HG03521 (cell line): ENCODE results near the gene COL23A1.

ENCODE experiments used
- ATAC-seq: cut with Tn5 transposase; IDR thresholded peaks from one replicate; pipeline ENCODE4 v1.9.1; 2021; ENCODE audit warnings: mild to moderate bottlenecking, moderate library complexity; ENCODE audit not compliant: unreplicated experiment

Gene COL23A1

DNA sequence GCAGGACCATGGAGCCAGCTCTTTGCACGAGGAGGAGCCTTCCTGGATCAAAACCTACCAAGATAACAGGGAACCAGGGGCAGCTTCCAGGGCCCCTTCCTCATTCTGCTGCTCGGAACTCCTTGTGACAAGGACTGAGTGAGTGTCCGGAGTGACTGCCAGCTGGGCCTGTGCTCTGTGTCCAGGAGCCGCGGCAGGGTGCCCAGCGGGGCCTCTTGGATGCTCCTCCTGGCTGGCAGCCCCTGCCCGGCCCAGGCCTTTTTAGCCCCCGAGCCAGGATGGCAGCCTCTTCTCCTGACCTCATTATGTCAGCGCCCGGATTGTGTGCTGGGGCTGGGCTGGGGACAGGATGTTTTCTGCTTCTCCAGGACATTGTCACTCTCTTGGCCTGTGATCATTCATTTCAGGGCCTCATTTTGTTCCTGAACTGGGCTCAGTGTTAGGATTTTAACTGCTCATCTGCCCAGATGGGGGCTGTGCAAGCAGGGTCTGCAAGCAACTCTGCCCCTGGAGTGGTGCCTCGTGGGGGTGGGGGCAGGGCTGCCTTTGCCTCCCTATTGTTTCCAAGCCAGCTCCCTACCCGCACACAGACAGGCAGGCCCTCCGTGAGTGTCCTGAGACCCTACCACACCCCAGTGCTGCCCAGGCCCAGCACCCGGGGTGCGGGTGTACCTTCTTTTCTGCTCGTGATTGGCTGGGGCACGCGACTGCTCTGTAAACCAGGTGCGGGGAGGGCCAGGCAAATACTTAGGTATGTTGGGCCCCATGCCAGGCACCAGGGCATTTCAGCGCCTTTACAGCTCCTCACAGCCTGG is 161.6 kb downstream of the COL23A1 start:
- ATAC-seq, result no peak

DNA sequence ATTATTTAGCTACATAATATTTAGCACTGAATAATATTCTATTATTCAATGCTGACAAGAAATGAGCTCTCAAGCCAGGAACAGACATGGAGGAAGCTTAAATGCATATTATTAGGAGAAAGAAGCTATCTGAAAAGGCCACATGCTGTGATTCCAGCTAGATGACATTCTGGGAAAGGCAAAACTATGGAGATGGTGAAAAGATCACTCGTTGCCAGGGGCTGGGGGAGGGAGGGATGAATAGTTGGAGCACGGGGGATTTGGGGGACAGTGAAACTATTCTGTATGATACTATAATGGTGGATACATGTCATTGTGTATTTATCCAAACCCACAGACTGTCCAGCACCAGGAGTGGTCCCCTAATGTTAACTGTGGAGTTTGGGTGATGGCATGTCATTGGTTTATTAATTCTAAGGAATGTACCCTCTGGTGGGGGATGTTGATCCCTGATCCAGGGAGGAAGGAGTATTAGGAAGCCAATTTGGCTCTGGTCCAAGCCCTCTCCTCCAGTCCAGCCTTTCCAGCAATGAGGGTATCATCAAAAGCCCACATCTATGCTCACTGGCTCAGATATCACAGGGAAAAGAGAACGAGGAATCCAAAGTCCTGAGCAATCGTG is 162.5 kb downstream of the COL23A1 start:
- no peak for ATAC-seq

DNA sequence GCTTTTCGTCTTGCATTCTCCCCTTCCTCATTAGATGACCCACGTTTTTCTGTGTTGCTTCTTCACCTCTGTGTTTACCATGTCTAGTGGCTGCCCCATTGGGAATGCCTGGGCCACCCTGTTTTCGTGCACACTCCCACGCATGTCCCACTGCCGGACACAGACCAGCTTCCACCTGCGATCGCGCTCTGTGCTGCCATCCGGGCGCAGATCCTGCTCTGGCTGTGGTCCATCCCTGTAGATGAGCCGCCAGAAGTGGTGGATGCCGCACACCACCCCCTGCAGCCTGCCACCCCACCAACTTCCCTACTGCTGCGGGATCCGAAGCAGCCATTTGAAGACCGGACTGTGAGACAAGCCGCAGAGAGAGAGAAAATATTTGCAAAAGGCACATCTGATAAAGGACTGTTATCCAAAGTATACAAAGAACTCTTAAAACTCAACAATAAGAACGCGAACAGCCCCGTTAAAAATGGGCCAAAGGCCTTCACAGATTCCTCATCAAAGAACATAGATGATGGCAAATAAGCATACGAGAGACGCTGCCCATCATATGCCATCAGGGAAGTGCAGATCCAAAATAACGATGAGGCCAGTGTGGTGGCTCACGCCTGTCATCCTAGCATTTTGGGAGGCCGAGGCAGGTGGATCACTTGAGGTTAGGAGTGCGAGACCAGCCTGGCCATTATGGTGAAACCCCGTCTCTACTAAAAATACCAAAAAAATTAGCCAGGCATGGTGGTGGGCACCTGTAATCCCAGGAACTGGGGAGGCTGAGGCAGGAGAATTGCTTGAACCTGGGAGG is 163.7 kb downstream of the COL23A1 start:
- no peak for ATAC-seq

DNA sequence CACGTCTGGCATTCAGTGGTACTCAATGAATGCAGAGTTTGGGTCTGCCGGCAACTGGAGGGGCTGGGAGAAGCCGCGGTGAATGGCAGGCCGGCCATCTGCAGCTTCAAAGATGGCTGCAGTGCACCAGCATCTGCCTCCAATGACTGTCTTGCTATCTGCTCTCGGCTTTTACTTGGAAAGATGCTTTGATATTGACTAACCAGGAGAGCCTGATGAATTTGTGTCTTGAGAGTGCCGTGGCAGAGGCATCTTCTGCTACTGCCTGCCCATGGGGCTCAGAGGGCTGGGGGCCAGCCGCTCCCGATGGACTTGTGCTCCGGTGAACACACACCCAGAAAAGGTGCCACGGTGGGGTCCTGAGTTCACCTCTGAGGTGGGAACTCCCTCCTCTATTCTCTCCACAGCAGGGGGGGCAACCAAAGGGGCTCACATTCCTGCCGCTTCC is 164.5 kb downstream of the COL23A1 start:
- ATAC-seq, result no peak

- ATAC-seq, result no peak
These were observed 165.4 kb downstream of the COL23A1 start for GRCh38 chr5:178424810-178425177.

- ATAC-seq, result no peak
These were observed 166.0 kb downstream of the COL23A1 start for GRCh38 chr5:178423901-178424809.

DNA sequence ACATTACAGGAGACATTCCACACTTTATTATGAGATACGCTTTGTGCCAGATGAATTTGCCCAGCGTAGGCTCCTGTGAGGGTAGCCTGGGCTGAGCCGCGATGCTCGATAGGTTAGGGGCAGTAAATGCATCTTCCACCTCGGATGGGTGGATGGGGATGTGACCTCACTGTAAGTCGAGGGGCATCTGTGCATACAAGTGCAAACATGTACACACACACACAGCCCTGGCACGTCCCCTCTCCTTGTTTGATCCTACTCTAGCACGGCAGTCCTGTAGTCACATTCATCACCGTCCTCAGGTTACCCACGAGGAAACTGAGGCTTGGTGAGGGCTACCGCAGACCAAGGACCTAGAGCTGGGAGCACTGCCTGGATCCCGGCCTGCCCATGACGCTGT is 166.8 kb downstream of the COL23A1 start:
- no peak for ATAC-seq

DNA sequence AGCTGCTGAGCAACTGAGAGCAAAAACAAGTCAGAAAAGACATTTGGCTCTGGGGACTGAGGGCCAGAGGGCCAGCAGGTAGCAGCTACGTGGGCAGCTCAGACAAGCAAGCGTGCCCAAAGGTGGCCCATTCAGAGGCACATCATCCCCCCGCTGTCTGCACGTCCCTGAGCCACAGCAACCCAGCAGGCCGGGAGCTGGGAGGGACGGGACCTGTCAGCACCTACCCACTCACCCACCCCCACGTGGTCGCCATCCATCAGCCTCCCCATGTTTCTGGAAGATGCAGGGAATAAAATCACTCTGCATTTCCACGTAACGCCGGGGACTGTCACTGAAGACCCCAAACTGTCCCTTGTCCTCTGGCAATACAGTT is 167.8 kb downstream of the COL23A1 start:
- no peak for ATAC-seq

- no peak for ATAC-seq
These were observed 168.3 kb downstream of the COL23A1 start for GRCh38 chr5:178421699-178422399.

GRCh38 chr5:178421128-178421527 is 169.1 kb downstream of the COL23A1 start:
- no peak for ATAC-seq

DNA sequence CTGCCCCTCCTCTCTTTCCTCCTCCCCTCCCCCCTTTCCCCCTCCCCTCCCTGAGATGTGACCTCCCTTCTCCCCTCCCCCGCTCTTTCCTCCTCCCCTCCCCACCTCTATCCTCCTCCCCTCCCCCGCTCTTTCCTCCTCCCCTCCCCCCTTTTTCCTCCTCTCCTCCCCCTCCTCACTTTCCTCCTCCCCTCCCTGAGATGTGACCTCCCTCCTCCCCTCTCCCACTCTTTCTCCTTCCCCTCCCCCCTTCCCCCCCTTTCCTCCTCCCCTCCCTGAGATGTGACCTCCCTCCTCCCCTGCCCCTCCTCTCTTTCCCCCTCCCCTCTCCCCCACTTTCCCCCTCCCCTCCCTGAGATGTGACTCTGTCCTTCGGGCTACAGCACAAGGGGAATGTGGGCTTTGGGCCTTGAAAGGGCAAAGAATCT is 169.8 kb downstream of the COL23A1 start:
- ATAC-seq, result no peak

DNA sequence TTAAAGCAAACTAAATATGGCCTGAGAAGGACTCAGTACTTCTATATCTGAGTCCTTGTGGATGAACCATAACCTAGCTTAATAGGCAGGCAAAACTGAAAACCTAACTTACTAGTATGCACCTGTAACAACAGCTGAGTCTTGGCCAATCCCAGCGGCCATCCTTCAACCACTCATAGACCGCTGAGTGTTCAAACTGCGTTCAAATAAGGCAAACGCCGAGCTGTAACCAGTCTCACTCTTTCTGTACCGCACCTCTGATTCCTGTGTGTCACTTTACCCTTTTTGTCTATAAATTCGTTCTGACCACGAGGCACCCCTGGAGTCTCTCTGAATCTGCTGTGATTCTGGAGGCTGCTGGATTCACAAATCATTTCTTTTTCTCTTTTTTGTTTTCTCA is 170.5 kb downstream of the COL23A1 start:
- ATAC-seq, result no peak

- no peak for ATAC-seq
These were observed 171.0 kb downstream of the COL23A1 start for GRCh38 chr5:178419196-178419595.

GRCh38 chr5:178418471-178419010 is 171.7 kb downstream of the COL23A1 start:
- no peak for ATAC-seq

GRCh38 chr5:178418031-178418430 is 172.2 kb downstream of the COL23A1 start:
- ATAC-seq, result no peak

- ATAC-seq, result no peak
These were observed 172.8 kb downstream of the COL23A1 start for GRCh38 chr5:178417391-178417811.

DNA sequence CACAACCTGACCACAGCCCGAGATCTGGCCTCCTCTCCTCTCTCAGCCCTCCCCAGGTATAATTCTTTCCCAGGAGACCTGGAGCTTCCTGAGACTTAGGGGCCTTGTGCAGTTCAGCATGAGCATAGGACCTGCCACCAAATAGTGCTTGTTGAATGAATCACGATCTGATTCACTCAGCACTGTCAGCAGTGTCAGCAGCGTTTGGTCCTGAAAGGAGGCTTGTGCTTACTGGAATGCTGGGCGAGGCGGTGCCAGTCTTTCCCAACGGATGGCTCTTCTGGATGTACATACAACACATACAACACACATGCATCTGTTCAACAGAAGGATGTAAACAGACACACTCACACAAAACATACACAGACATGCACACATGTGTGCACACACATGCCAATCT is 173.3 kb downstream of the COL23A1 start:
- ATAC-seq, result no peak

DNA sequence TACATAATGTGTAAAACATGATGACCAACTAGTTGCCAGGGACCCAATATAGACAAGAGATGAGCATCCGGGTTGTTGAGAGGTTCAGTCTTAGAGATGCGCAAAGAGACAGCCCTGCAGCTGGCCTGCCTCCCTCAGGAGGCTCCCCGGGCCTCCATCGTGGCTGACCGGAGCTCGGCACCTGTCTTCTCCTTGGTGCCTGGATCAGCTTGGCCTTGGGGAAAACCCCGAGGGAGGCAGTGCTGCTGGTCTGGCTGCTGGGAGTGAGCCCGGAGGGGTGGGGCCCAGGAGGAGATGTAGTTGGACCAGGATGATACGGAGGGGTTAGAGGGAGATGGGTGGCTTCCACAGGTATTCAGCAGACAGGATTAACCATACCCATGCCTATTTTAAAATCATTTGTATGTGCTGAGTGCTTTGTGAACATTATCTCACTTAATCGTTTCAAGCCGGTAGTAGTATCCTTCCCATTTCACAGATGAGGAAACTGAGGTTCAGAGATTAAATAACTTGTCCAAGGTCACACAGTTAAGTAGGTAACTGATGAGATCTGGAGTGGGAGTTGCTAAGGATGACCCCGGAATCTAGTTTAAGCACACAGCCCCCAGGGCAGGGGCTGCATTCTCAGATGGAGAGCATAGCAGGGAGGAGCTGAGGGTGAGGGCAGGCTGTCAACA is 173.8 kb downstream of the COL23A1 start:
- ATAC-seq, result no peak

- ATAC-seq, result no peak
These were observed 174.8 kb downstream of the COL23A1 start for GRCh38 chr5:178415353-178415752.
